GM19193 (cell line): Measurements from ENCODE around the gene PCDH9.

ENCODE experiments used
- POLR2A ChIP-seq: IDR thresholded peaks from 4 replicates; pipeline ENCODE4 v1.6.1; 2011; ENCODE audit not compliant: insufficient read depth, insufficient read length; ENCODE audit errors: extremely low read depth

The PCDH9 gene

DNA sequence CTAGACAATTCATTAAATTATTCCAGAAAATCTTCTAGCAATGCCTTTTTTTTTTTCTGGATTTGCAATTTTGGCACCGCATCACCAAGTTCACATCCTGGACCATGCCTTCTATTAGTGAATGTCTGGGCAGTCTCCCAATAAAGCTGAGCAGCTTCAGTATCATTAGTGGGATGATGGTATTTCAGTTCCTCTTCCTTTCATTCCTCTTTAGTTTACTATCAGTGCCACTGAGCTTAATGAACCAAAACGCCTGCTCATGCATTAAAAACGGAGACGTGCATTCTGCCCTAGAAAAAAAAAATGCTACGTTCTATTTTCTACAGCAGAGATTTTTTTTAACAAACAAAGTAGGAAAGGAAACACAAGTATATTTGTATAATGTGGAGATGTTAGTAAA, 343.0 kb downstream of the PCDH9 start:
- TF ChIP-seq POLR2A, result no peak

DNA sequence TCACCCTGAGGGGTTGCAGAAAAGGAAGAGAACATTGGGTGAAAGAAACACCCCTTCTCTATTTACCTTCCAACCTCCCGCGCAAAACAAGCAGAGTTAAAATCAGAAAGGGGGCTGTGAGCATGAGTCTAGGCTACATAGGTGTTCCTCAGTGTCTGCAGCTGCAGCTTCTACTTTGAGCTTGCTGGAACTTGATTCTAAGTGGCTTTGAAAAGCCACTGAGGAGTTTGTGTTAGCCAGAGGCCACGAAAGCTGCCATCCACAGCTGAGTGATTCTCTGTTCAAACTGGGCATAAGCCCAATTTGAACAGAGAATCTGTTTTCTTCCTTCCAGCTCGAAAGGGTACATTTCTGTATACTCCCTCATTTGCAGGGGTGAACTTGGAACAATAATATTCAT, 343.9 kb downstream of the PCDH9 start:
- no peak for TF ChIP-seq POLR2A

DNA sequence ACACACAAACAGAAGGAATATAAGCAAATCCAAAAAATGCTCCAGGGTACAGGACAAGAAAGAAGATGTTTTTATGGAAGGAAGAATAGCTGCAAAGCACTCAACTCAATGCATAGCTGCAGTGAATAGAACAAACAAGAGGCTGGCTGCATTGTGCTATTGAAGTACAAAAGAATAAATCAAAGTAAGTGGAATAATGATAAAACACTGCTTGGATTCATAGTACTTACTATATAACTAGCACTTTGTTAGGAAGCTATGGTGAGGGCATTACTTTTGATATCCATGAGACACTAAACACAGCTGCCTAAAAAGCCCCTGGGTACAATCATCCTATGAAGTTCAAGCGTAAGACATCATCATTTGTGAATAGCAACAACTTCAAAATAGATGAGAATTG, 350.1 kb downstream of the PCDH9 start:
- no peak for TF ChIP-seq POLR2A

DNA sequence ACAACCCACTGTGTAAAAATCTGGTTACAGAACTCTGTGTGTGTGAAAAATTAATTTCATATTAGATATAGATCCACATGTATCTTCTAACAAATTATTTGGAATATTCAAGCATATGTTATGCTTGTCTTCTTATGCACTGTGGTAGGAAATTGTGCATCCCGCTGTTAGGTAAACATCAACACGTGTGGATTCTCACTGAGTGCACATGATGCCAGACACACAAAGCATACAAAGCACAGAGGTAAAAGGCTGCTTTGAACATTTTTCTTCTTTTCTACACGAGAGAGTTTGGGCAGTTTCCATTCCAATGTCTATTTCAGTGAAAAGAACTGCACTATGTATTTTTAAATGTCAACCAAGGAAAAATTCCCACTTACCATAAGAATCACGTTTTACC, 354.9 kb downstream of the PCDH9 start:
- TF ChIP-seq POLR2A, result no peak

DNA sequence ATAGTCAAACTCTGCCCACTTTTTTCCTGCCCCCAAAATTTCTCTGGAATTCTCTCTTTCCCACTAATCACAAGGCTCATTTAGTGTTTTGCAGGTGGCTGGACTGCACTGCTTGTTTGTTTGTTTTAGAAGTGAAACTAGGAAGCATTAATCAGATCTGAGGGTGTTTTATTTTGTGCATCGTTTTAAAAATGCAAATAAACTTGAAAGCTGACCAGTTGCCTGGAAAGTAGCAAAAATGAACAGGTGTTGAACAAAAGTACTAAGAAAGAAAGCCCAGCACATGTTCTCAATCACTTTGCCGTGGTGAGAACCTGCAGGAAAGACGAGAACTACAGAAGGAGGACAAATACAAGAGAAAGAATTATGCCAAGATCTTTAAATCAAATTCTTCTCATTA, 365.5 kb downstream of the PCDH9 start:
- no peak for TF ChIP-seq POLR2A

DNA sequence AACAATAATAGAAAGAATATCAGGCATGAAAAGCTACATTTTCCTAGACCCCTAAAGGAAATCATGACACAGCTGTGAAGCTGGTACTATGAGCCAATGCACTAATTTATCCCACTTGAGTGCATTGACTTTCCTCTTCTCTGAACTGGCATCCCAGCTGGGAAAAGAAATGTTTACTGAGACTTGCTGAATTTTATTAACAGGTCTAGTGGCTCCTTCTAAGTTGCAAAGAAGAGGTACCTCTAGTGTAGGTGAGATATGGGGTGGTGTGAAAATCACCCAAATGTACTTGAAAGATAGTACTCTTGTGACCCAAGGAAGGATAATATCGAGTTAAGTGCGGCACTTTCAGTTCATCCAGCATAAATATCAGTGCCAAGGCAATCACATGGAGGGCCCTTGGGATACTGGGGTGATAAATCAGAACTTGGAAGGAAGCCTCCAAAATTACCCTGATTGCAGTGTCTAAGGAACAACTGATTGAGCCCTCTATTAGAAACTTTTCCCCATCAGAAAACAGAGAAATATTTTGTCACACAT, 369.2 kb downstream of the PCDH9 start:
- no peak for TF ChIP-seq POLR2A

DNA sequence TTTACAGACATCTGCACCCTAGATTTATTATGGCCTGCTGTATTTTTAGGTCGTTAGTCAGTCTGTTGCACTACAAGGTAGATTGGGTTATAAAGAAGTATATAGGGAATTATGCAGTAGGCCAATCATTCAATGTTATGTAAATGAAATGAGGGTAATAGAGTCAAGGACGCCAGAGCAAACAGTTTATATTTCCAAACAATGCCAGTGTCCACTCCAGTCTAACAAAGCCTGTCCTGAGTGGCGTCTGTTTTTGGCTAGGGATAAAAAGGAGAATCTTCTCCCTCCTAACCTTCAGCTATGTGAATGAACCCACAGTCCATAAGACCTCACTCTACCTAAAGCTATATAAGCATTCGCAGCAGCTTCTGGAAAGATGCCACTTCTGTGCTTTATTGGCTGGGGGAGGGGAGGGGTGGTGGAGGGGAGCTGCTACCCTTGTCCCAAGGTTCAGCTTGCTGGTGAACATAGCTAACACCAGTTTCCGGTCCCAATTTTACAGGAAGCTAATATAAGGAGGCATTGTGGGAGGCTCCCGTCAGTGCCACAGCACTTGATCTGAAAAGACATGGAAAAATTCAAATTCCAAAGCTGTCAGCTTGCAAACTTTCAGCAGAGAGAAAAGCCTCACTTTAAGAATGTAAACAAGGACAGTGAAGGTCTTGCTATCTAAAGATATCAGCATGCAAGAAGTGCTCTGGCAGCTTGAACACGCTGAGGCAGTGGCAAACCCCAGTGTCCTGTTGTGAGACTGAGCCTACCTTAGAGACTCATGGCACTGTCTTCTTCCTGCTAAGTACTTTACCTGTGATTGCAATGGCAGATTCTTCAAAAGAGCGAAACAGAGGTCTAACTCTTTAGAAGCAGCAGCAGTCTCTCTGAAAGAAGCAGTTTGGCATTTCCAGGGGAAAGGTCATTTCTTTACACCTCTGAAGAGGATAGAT, 369.9 kb downstream of the PCDH9 start:
- no peak for TF ChIP-seq POLR2A

DNA sequence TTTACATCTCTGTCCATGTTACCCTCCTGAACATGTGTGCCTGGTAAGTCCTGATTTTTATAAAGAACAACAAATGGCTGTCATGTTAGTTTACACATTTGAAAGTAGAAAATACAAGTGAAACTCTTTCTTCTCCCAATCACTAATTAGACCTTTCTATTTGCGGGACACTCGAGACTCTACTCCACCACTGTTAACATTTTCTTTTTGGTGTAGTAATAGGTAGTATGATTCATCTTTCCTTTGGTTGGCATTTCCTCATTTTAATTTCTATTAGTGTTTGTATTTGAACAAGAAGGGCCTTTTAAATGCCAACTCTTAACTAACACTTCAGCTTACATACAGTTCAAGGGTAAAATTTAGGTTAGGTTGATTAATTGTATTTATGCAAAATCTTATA, 371.1 kb downstream of the PCDH9 start:
- TF ChIP-seq POLR2A, result no peak

DNA sequence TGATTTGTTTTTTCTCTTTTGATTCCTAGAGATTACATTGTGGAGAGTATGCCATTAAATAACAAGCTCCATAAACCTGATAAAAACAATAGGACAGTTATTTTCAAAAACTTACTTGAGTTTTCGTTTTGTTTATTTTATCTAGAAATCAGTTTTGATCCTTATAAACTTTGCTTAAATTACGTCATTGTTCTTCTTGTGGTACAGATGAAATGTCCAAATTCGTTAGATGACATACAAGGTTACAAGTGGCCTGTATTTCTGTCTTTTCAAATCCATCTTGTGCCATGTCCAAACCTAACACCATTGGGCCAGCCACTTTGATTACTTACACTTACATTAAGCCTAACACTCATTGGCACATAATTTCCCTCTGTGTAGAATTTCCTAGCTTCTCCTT, 372.0 kb downstream of the PCDH9 start:
- TF ChIP-seq POLR2A, result no peak

DNA sequence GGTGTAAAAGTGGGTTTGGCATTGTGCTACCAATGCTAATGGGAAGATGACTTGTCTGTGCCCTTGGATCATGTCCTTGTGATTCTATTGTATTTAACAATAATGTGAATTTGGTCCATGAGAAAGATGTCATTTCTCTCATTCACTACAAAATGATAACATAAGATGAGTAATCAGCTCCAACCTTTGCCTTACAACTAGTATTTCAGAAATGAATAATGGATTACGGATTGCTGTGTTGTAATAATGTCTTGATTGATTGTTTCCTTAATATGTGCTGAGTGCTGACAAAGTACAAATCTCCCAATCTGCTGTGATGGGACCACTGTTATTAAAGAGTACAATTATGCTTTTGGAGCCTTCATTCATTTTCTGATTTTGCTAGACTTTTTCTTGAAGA, 375.0 kb downstream of the PCDH9 start:
- no peak for TF ChIP-seq POLR2A

DNA sequence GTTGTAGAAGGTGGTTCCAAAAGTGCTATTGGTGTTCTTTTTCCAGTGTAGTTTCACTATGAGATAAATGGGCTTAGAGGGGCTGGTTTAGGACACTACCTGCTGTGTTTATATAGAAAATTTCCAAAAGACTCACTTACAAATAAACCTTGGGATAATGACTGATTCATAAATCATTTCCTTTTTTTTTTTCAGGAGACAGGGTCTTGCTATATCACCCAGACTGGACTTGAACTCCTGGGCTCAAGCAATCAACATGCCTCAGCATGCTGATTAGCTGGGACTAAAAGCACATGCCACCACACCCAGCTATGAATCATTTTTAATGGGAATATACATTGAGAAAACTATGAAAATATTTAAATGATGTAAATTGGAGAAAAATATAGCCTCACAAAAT, 376.6 kb downstream of the PCDH9 start:
- no peak for TF ChIP-seq POLR2A

DNA sequence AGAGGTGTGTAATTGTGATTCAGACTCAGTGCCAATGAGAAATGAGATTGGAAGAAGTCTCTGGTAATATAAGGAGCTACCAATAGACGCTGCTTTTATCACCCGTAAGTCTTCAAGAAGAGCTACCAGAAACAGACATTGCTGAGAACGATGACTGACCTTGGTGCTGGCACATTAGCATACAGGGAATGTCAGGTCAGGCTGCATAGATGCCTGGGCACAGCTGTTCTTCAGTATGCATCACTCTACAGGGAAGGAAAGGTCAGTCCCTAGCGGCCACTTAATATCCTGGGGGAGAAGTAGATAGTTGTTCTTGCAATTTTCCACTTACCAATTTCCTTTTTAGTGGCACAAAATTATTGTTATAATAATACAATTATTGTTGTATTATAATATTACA, 380.4 kb downstream of the PCDH9 start:
- no peak for TF ChIP-seq POLR2A

DNA sequence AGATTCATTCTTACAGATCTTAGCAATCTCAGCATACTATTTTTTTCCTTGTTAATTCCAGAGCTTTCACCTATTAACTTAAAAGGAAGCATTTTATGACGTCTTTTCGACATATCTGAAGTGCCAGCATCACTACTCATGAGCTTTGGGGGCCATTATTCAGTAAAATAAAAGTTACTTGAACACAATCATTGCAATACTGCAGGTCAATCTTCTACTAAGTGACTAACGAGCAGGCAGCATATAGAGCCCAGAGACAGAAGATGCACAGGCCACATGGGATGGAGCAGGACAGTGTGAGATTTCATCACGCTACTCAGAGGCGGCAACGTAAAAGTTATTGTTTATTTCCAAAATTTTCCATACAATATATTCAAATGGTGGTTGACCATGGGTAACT, 382.6 kb downstream of the PCDH9 start:
- no peak for TF ChIP-seq POLR2A

DNA sequence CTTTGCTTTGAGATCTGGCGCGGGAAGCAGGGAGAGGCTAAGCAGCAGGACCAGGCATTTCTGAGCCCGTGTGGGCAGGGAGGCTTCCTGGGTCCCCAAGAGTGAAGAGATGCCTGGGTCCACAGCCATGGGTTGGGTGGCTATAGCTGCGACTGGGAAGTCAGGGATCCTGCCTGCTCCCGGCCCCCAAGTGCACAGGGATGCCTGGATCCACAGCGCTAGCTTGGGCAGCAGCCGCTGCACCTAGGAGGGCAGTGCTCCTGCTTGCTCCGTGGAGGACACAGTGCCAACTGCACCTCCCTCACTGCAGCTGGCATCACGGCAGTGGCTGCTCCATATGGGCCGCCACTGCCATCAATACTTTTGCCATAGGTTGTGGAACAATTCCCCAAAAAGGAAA, 384.7 kb downstream of the PCDH9 start:
- TF ChIP-seq POLR2A, result no peak

DNA sequence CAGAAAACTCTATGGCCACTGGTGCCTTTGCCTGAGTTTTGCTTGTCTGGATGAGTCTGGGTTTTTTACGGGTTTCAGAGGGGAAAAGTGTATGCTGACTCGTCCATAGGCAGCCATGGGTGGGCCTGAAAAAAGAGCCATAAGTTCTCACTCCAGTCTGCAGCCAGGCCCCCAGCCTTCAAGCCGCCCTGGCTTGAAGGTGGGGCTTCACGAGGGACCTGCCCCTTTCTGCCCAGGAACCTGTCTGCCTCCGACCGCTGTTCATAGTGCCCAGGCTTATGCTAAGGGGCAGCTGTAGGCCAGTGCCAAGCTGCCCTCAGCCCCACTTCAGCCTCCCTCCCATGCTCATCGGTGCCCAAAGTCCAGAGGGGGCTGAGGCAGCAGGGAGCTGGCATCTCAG, 385.2 kb downstream of the PCDH9 start:
- TF ChIP-seq POLR2A, result no peak

DNA sequence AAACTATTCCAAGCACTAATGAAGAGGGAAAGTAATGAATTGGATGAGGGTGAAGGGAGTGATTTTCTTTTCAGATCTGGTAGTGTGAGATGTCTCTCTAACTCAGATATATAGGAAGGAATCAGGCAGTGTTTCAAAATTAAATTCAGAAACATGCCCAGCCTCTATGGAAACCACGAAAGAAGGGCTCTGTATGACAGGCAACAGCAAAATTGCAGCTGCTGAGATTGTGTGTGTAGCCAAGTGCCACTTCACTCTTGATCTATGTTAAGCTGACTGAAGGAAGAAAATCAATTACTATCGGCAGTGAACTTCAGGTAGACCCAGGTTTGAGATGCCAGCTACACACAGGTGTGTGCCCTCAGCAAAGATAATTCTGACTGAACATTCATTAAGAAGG, 387.4 kb downstream of the PCDH9 start:
- TF ChIP-seq POLR2A, result no peak
